22Rv1 (cell line): ENCODE data around the gene DGKG.

Source experiments
- H3K27ac ChIP-seq: fragments of 450-650 bp; 2 replicates; pipeline ENCODE4 v1.5.1; 2017
- ZFX ChIP-seq: fragments of 450-650 bp; IDR thresholded peaks from 2 replicates; pipeline ENCODE4 v1.6.1; 2017; ENCODE audit warnings: antibody characterized with exemption, borderline replicate concordance
- TF ChIP-seq, protein P1 (sequence below): fragments of 450-650 bp; IDR thresholded peaks from 2 replicates; pipeline ENCODE4 v1.5.1; 2017; ENCODE audit warnings: mild to moderate bottlenecking

The DGKG gene

DNA sequence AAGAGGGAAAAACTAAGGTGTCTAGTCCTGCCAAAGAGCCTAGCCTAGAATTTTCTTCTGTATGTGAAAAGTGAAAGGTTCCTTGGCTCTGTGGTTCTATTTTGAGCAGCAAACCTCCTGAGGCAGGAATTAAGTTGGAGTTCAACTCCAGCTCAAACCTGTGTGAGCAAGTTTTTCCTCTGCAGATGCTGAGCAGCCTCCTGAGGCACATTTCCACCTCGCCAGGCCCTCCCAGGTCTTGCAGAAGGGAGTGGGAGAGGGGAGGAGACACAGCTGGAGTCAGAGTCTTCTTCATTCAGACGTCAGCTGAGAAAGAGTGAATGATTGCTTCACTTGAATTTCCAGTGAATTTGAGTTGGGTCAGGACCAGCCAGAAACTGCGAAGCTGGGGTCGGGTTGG lies 183.6 kb downstream of the DGKG start:
- no peak overlapping the region for H3K27ac ChIP-seq
- TF ChIP-seq, protein P1, sequence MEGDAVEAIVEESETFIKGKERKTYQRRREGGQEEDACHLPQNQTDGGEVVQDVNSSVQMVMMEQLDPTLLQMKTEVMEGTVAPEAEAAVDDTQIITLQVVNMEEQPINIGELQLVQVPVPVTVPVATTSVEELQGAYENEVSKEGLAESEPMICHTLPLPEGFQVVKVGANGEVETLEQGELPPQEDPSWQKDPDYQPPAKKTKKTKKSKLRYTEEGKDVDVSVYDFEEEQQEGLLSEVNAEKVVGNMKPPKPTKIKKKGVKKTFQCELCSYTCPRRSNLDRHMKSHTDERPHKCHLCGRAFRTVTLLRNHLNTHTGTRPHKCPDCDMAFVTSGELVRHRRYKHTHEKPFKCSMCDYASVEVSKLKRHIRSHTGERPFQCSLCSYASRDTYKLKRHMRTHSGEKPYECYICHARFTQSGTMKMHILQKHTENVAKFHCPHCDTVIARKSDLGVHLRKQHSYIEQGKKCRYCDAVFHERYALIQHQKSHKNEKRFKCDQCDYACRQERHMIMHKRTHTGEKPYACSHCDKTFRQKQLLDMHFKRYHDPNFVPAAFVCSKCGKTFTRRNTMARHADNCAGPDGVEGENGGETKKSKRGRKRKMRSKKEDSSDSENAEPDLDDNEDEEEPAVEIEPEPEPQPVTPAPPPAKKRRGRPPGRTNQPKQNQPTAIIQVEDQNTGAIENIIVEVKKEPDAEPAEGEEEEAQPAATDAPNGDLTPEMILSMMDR = no peak
- TF ChIP-seq ZFX = no peak

- no peak overlapping the region for H3K27ac ChIP-seq
- TF ChIP-seq, protein P1 = no peak
- TF ChIP-seq ZFX = no peak
Measured at GRCh38 chr3:186176373-186176990, 185.6 kb downstream of the DGKG start.

DNA sequence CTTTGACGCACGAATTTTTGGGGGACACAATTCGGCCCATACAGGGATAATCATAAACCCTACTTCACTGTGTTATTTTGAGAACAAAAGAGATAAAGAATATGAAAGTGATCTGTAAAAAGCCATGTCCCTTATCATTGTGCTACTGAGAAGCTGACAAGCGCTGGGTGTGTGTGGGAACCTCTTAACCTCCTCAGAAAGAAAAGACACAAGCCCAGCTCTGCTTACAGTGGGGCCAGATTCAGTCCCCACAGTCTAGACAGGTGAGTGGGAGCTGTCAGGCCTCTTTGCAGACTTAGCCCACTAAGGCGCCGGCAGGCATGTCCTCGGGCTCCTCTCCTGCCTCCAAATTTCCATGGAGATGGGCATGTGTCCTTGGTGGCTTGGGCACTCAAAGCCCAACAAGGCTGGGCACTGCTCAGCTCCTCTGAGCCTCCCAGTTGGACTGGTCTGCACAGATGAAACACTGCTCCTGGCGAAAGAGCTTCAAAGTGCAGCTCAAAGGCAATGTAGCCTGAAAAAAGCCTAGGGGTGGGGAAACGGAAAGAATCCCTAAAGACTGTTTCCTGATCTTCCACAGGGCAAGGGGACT lies 188.7 kb downstream of the DGKG start:
- TF ChIP-seq ZFX = no peak
- TF ChIP-seq, protein P1 = no peak

DNA sequence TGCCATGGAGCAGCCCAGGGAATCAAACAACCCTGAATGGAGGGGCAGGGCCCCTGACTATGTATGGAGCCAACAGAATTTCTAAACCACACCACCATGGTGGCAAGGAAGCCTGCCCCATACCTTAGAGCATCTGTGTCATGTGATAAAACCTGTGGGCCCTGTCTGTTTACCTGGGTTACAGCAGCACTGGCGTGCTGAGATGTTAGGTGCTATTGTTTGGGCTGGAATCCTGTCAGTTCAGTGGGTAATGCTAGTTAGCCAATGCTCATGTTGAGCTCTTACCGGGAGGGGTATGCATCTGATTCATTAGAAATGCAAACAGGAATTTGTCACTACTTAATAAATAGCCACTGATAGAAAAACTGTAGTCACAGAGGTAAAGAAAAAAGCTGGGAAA lies 189.7 kb downstream of the DGKG start:
- no peak overlapping the region for H3K27ac ChIP-seq
- no peak for TF ChIP-seq ZFX
- TF ChIP-seq, protein P1 = no peak

More for the DNA sequence above, 188.7 kb downstream of the DGKG start:
- H3K27ac ChIP-seq = no peak overlapping the region

- TF ChIP-seq ZFX = no peak
- TF ChIP-seq, protein P1 = no peak
- no peak overlapping the region for H3K27ac ChIP-seq
Measured at GRCh38 chr3:186171521-186171920, 190.5 kb downstream of the DGKG start.

DNA sequence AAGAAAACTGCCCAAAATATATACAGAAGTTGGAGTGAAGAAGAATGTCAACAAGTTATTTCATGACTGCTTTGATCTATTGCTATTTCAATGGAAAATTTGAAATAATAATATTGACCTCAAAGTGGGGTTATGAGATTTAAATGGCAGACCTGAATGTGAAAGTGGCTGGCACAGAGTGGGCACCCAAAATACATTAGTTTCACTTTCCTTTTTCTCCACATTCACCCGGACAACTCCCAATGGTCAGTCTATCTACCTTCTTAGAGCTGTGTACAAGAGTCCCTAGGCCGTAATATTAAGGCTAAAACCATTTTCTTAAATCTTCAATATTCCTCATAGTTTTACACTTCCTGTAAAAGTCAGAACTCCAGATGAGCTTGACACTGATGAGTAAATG lies 191.5 kb downstream of the DGKG start:
- TF ChIP-seq, protein P1 = no peak
- TF ChIP-seq ZFX = no peak
- H3K27ac ChIP-seq = no peak overlapping the region

- H3K27ac ChIP-seq = no peak overlapping the region
- TF ChIP-seq, protein P1 = no peak
- no peak for TF ChIP-seq ZFX
Measured at GRCh38 chr3:186169379-186169778, 192.7 kb downstream of the DGKG start.
